LNCAP (cell line): Measurements from ENCODE around the gene IMMT.

Experiments used
- CTCF ChIP-seq: fragments of 450-650 bp; IDR thresholded peaks from 2 replicates; pipeline ENCODE4 v1.5.1; 2017; ENCODE audit warnings: mild to moderate bottlenecking

Gene IMMT

GRCh38 chr2:86136141-86136540 is 59.1 kb downstream of the IMMT start:
- no peak for TF ChIP-seq CTCF

- no peak for TF ChIP-seq CTCF
Observed at GRCh38 chr2:86135653-86136052, 59.6 kb downstream of the IMMT start.

GRCh38 chr2:86134709-86135108 is 60.6 kb downstream of the IMMT start:
- TF ChIP-seq CTCF, result no peak

GRCh38 chr2:86124683-86125082 is 70.6 kb downstream of the IMMT start:
- TF ChIP-seq CTCF, result no peak

- TF ChIP-seq CTCF, result no peak
Observed at GRCh38 chr2:86123328-86123925, 71.8 kb downstream of the IMMT start.

GRCh38 chr2:86118130-86118529 is 77.1 kb downstream of the IMMT start:
- no peak for TF ChIP-seq CTCF

- TF ChIP-seq CTCF, result no peak
Observed at GRCh38 chr2:86107031-86107430, 88.2 kb downstream of the IMMT start.
